DMS53 treated with DMSO at 0.1 percent for 48 hours (cell line): Measurements from ENCODE around the gene PEAK3.

Experiments used
- DNase-seq: peaks from one replicate; lab custom pipeline; 2025; ENCODE audit not compliant: unreplicated experiment; lab: John Stamatoyannopoulos, UW

Gene PEAK3

GRCh38 chr19:2273356-2274184 lies 8.4 kb downstream of the PEAK3 start:
- DNase-seq: no peak

DNA sequence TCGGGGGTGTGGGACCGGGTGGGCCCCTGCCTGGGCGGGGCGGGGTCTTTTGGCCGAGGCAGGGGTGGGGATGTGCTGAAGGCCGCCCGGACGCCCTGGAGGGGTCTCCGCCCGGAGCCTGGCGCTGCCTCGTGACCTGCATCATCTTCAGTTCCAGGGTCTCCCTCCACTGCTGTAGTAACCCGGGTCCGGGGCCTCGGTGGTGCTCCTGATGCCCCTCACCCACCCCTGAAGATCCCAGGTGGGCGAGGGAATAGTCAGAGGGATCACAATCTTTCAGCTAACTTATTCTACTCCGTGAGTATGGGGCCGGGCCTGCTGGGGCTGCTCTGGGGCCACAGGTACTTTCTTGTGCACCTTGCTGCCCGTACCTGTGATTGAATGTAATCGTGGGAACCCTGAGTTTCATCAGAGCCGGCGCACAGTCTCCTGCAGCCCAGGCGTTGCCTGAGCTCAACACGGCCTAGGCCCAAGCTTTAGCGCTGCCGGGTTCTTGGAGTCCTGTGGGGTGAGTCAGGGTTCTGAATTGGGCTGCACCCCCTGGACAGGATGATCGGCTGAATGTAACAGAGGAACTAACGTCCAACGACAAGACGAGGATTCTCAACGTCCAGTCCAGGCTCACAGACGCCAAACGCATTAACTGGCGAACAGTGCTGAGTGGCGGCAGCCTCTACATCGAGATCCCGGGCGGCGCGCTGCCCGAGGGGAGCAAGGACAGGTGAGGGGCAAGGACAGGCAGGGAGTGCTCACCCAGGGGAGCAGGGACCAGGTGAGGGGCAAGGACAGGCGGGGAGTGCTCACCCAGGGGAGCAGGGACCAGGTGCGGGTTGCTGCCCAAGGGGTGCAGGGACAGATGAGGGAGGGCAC lies 10.5 kb downstream of the PEAK3 start:
- no peak for DNase-seq

DNA sequence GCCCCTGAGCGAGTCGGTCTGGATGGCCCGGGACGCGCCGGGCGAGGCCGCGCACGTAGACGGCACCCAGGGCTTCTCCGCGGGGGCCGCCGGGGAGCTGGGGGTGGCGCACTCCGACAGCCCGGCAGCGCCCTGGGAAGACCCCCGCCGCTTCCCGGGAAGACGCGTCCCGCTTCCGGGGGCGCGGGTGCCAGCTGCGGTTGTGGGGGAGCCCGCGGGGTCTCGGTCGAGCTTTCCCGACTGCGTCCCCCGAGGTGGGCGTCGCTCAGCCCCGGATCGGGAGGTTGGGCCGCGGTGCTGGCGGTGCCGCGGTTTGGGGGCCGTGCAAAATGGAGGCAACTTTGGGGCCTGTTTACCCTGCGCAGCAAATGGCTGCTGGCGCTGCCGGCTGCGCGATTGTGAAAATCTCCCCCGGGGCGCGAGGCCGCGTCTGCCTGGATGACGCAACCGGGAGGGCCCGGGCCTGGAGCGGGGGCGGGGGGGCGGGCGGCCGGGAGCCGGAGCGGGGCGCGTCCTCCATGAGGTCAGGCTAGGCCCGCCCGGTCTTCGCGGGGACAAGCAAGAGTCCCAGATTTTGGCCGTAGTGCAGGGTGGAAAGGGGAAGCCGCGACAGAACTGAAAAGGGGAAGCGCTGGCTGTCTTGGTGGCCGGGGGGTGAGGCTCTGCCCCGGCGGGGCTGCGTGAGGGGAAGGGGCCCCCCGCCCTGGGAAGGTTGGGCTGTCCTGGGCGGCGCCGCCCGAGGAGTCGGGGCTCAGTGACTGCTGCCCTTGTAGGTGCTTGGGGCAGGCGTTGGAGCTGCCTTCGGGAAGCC lies 11.3 kb downstream of the PEAK3 start:
- DNase-seq: no peak

GRCh38 chr19:2270157-2270422 lies 11.9 kb downstream of the PEAK3 start:
- no peak for DNase-seq

DNA sequence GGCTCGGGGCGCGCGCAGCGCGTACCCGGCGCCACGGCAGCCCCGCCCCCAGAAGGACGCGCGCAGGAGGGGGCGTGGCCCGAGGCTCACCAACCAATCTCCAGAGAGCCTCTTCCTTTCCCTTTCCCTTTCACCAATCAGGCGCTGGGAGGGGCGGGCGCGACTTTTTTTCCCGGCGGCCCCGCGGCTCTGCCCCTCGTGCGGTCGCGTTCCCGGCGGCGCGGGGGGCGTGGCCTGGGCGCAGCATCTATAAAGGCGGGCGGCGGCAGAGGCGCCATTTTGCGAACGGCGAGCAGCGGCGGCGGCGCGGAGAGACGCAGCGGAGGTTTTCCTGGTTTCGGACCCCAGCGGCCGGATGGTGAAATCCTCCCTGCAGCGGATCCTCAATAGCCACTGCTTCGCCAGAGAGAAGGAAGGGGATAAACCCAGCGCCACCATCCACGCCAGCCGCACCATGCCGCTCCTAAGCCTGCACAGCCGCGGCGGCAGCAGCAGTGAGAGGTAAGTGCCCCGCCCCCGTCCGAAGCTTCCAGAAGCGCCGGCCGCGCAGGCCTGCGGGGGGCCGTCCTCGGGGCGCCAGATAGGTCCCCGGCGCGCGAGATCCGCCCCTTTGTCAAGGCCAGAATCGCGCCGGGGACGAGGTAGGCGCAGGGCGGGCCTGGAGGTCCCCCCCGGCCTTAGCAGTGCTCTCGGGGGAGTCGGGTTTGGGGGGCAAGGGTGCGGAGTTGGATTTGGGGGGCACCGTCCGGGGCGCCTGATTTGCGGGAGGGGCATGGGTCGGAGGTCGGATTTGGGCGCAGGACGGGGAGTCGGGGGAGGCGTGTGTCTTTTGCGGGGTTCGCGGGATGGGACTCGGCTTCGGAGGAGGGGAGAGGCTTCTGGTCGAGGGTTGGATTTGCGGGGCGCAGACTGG lies 12.5 kb downstream of the PEAK3 start:
- DNase-seq: peak; percentile 73

GRCh38 chr19:2268861-2269243 lies 13.1 kb downstream of the PEAK3 start:
- DNase-seq: no peak

GRCh38 chr19:2268480-2268830 lies 13.5 kb downstream of the PEAK3 start:
- no peak for DNase-seq

- no peak for DNase-seq
These were observed 15.6 kb downstream of the PEAK3 start for GRCh38 chr19:2266183-2266993.

DNA sequence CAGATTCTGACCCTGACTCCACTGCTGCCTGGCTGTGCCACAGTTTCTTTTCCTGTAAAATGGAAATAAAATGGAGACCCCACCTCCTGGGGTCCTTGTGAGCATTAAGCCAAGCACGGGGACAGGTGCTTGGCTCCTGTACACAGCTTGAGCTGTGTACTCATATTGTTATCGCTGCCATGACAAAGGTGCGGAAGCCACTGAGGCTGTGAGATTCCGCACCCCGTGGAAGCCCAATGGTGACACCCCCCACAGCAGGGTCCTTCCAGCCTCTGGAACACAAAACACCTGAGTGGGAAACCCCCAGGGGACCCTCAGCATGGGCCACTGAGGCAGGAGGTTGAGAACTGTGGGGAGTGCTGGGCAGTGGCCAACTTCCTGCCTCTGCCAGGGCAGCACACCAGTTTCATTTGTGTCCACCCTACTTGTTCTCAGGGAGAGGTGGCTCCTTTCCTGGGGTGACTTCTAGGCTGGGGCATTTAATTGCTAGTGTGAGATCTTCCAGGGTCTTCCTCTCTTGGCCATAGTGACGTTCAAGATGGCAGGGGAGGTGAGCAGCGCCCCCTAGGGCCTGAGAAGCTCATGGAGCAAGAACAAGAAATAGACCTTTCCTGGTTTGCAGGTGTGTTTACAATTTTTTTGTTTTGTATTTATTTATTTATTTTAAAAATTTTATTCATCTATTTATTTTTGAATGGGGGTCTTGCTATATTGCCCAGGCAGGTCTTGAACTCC lies 20.4 kb downstream of the PEAK3 start:
- DNase-seq: no peak

- no peak for DNase-seq
These were observed 21.6 kb downstream of the PEAK3 start for GRCh38 chr19:2260341-2260805.

GRCh38 chr19:2259336-2259735 lies 22.6 kb downstream of the PEAK3 start:
- peak; percentile 34 for DNase-seq

DNA sequence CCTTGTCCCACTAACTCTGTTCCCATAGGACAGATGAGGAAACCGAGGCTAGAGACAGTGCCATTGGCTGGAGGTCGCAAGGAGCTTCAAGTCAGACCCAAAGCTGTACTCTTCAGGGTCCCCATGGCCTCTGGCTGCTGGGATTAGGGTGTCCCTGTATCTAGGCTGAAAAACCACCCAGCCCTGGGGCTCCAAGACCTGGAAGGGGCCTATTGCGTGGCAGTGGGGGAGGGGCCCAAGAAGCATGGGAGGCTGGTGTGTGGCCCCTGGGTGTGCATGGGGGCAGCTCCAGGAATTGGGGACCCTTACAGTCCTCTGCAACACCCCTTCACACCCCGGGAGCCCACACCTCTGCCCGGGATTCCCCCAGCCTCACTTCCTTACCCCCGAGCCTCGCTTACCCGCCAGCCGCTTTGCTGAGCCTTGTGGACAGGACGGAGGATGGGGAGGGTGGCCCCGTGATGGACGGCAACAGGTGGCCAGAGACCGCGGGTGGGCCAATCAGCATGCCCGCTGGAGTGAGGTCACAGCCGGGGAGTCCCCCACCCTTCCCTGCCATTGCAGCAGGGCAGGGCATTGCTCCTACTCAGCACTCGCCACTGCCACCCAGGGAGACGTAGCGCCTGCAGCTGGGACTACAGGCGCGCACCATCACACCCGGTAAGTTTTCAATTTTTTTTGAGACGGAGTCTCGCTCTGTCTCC lies 25.8 kb downstream of the PEAK3 start, which contains the start of gene JSRP1:
Gene JSRP1, minus strand, starts transcription at position 436 of the 704 bp plus-strand sequence. CDS start 1,103 bp downstream, outside the sequence.
- no peak for DNase-seq

- no peak for DNase-seq
These were observed 26.7 kb downstream of the PEAK3 start for GRCh38 chr19:2255112-2255845.

- DNase-seq: no peak
These were observed 27.7 kb downstream of the PEAK3 start for GRCh38 chr19:2254064-2254872.

DNA sequence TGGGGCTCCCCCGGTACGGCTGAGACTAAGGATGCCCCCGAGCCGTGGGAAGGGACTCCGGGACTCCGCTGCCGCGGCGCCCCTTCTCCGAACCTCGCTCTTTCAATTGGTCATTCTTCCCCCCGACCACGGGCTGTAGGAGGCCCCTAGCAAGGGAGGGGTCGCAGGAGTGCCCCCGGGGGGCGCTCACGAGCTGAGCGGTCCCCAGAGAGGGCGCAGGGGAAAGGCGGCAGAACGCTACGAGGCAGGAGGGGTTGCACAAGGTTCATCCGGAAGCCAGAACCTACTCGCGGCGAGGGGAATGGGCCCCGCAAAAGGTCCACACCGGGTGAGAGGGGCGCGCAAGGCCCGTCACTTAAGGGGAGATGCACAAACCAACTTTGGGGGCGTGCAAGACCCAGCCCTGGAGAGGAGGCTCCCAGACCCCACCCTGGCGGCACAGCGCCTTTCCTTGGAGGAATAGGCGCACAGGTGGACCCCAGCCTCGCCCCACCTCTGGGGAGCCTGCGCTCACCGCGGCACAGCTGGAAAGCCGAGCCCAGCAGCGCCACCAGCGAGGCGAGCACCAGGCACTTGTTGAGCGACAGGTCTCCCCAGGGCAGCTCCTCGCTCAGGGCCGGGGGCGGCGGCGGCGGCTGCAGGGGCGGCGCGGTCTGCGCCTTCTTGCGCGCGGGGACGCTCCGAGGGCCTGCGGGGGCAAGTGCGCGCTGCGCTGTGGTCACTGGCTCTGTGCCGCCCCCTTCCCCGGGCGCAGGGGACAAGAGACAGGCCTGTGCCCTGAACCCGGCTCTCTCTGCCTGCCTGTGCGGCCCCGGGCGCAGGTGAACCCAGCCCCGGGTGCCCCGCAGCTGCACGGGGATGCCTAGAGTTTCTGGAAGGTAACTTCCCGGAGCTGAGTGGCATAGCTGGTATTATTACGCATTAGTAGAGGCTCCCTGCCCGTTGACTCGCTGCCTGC lies 28.6 kb downstream of the PEAK3 start:
- no peak for DNase-seq

DNA sequence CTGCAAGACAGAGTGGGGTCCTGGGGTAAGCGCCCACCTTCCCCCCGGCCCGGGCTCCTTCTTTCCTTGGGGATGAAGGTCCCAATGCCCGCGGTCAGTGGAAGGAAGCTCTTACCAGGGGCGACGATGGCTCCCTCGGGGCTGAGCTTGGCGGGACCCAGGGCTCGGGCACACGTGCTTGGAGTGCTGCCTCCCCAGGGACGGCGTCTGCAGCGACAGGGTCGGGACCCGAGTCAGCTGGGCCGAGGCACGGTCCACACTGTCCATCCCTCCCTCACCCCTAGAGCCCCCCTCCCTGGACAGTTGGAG lies 29.2 kb downstream of the PEAK3 start:
- DNase-seq: no peak
